Cardiac muscle cell (in vitro differentiated cells and primary cell): ENCODE results near the gene KCNJ3. TPM values are rescaled to one million over a fixed set of nuclear protein-coding genes. Genes with fewer than 3 reads are reported as not detected.

Source experiments
- DNase-seq, 2 donors: peaks; one replicate each; pipeline versions ENCODE4 v3.0.0 to v3.0.0-alpha.2; 2010 to 2017; ENCODE audit warnings: low read depth in 1 of 2, low spot score in 1 of 2
- H3K27ac ChIP-seq: fragments of 200-600 bp; sonication (generic); 2 replicates; pipeline ENCODE4 v1.5.1; 2016
- H3K27me3 ChIP-seq: fragments of 200-600 bp; sonication (generic); 2 replicates; pipeline ENCODE4 v1.6.0; 2016; ENCODE audit warnings: control low read depth
- H3K36me3 ChIP-seq: fragments of 200-600 bp; sonication (generic); 2 replicates; pipeline ENCODE4 v1.5.1; 2016; ENCODE audit warnings: control low read depth
- H3K4me1 ChIP-seq: fragments of 200-600 bp; sonication (generic); 2 replicates; pipeline ENCODE4 v1.8.1; 2017; ENCODE audit warnings: low read depth, mild to moderate bottlenecking, mixed run types
- H3K4me3 ChIP-seq: fragments of 200-600 bp; sonication (generic); 2 replicates; pipeline ENCODE4 v1.5.1; 2016; ENCODE audit warnings: mild to moderate bottlenecking
- H3K9me3 ChIP-seq: fragments of 200-600 bp; sonication (generic); 2 replicates; pipeline ENCODE4 v1.5.1; 2017; ENCODE audit warnings: low read depth, mild to moderate bottlenecking, control low read depth
- polyA plus RNA-seq: library from polyadenylated mRNA; unstranded; fragments of >200 nt; fragmentation: Nextera tagmentation; extraction: Ambion mirVana; gene quantifications from 2 replicates; pipeline ENCODE4 v1.2.1, GENCODE V29; 2016
- total RNA-seq: library from RNA; depleted of rRNA; stranded (reverse); fragments of >200 nt; gene quantifications from 2 replicates; pipeline ENCODE4 v1.2.3, GENCODE V29; 2016
- TF ChIP-seq, protein P1 (sequence below): IDR thresholded peaks from 2 replicates; pipeline ENCODE4 v1.5.1; 2012; ENCODE audit warnings: low read depth, mild to moderate bottlenecking, low read length

Gene KCNJ3
- total and polyA plus RNA-seq, 2 experiments from 2014 or later: 1.9 to 2.0 TPM

DNA sequence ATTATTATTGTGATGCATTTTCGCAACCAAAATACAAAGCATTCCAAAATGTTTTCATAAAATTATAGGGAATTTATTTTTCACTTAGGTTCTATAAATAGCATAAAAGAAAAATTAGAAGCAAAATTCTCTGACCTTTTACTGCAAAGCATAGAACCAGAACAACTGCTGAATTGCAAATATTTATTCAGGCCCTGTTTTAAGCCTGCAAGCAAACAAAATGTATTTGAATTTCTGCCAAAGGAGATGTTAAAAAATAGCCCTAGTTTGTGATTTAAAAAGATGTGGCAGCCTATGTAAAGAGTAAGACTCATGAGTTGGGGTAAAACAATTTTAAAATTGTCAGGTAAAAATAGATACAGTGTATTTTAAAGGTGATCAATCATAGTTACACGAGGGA lies 138.1 kb downstream of the KCNJ3 start:
- Histone ChIP-seq H3K27me3 (no peaks in the 10 kb centered on the region), H3K4me1 (no peaks in the 10 kb centered on the region), H3K9me3 (no peaks in the 10 kb centered on the region)

DNA sequence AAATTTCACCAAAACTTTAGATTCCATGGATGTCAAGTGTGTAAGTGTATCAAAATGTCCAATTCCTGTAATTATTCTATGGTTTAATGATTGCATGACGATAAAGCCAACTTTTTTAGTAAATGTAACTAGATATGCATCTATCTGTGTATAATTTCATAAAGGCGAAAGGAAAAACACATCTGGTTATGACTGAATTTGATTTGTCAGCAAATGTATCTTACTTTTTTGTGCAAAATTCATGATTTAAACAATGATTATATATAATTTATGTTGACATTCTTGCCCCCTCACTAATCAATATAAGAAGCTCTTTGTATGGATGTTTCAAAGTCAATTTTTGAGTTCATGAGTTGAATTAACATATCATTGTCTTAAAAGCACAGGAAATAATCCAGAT lies 138.5 kb downstream of the KCNJ3 start:
- H3K4me1 ChIP-seq: no peaks in the 10 kb centered on the region
- no peak for DNase-seq
- H3K27ac ChIP-seq: no peak overlapping the region
- no peaks in the 10 kb centered on the region for H3K36me3 ChIP-seq
- H3K9me3 ChIP-seq: no peaks in the 10 kb centered on the region
- TF ChIP-seq, protein P1, sequence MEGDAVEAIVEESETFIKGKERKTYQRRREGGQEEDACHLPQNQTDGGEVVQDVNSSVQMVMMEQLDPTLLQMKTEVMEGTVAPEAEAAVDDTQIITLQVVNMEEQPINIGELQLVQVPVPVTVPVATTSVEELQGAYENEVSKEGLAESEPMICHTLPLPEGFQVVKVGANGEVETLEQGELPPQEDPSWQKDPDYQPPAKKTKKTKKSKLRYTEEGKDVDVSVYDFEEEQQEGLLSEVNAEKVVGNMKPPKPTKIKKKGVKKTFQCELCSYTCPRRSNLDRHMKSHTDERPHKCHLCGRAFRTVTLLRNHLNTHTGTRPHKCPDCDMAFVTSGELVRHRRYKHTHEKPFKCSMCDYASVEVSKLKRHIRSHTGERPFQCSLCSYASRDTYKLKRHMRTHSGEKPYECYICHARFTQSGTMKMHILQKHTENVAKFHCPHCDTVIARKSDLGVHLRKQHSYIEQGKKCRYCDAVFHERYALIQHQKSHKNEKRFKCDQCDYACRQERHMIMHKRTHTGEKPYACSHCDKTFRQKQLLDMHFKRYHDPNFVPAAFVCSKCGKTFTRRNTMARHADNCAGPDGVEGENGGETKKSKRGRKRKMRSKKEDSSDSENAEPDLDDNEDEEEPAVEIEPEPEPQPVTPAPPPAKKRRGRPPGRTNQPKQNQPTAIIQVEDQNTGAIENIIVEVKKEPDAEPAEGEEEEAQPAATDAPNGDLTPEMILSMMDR: no peak
- H3K4me3 ChIP-seq: no peak overlapping the region
- no peaks in the 10 kb centered on the region for H3K27me3 ChIP-seq

More for the DNA sequence above, 138.1 kb downstream of the KCNJ3 start:
- no peak overlapping the region for H3K27ac ChIP-seq
- DNase-seq: no peak
- TF ChIP-seq, protein P1: no peak
- no peak overlapping the region for H3K4me3 ChIP-seq
- no peaks in the 10 kb centered on the region for H3K36me3 ChIP-seq

DNA sequence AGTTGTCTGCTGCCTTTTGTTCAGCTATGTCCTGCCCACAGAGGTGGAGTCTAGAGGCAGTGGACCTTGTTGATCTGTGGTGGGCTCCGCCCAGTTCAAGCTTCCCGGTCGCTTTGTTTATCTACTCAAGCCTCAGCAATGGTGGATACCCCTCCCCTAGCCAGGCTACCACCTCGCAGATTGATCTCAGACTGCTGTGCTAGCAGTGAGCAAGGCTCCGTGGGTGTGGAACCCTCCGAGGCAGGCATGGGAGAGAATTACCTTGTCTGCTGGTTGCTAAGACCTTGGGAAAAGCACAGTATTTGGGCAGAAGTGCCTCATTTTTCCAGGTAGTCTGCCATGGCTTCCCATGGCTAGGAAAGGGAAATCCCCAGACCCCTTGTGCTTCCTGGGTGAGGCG lies 146.0 kb downstream of the KCNJ3 start:
- DNase-seq: no peak
- Histone ChIP-seq H3K36me3 (no peaks in the 10 kb centered on the region), H3K9me3 (no peaks in the 10 kb centered on the region), H3K27me3 (no peaks in the 10 kb centered on the region), H3K4me3 (no peak overlapping the region), H3K4me1 (no peaks in the 10 kb centered on the region), H3K27ac (no peak overlapping the region)
- TF ChIP-seq, protein P1: no peak

DNA sequence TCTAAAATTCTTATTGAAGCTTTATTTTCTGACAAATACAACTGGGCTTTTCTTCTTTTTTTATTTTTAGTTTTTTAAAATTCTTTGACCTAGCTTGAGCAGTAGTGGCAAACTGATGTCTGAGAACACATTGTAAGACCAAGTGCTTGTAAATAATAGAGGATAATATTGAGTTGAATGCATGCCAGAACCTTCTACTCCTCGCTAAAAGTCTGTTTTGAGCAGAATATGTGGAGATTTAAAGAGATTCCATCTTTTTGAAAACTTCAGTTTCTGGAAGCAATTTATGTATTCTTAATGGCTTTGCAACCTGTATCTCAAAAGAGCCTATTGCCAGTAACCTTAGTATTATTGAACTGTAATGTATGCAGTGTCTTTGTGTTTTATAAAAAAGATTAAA lies 148.3 kb downstream of the KCNJ3 start:
- Histone ChIP-seq H3K9me3 (no peaks in the 10 kb centered on the region), H3K4me1 (no peaks in the 10 kb centered on the region)

DNA sequence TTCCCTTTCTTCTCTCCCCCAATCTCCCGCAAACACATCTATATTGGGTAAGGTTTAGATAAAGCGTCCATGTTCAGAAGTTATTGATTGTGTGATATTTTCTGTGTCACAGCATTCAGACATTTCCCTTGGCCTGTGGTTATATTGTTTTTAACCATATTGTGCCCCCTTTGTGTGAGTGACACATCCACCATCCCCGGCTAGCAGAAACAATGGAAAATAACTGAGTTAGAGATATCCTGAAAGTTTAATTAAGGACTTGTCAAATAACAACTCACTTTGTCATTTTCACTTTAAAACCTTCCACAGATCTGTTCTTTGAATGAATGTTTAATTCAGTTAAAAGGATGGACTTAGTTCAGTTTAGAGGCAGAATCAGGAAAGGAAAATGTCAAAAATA lies 151.0 kb downstream of the KCNJ3 start:
- DNase-seq: no peak
- Histone ChIP-seq H3K9me3 (no peaks in the 10 kb centered on the region), H3K4me1 (no peaks in the 10 kb centered on the region), H3K27me3 (no peaks in the 10 kb centered on the region), H3K36me3 (no peaks in the 10 kb centered on the region), H3K4me3 (no peak overlapping the region), H3K27ac (no peak overlapping the region)
- TF ChIP-seq, protein P1: no peak

More for the DNA sequence above, 148.3 kb downstream of the KCNJ3 start:
- no peak overlapping the region for H3K4me3 ChIP-seq
- TF ChIP-seq, protein P1: no peak
- no peaks in the 10 kb centered on the region for H3K27me3 ChIP-seq
- H3K27ac ChIP-seq: no peak overlapping the region
- no peaks in the 10 kb centered on the region for H3K36me3 ChIP-seq
- DNase-seq: no peak

DNA sequence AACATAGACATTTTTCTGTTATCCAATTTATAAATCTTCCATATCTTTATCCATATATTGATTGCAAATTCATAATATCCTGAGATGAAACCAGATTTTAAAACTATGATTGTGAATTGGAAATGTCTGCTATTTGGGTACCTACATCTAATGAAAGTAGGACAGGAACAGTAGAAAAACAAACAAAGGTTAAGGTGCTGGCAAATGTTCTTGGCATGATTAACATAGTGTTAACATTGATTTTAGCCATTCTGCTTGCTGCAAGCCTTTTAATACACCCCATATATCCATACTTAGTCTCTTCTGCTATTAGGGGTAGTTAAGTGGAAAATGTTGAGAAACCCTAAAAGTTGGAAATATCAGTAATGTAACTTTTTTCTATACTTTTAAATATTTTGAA lies 152.0 kb downstream of the KCNJ3 start:
- TF ChIP-seq, protein P1: no peak
- Histone ChIP-seq H3K4me3 (no peak overlapping the region), H3K27ac (no peak overlapping the region), H3K4me1 (no peaks in the 10 kb centered on the region), H3K36me3 (no peaks in the 10 kb centered on the region), H3K27me3 (no peaks in the 10 kb centered on the region), H3K9me3 (no peaks in the 10 kb centered on the region)
- no peak for DNase-seq
